NCI-H526 (cell line): ENCODE data around the gene GNAI1.

ENCODE experiments used
- DNase-seq, 2 experiments: peaks; one replicate each; lab custom pipeline; 2025; lab: John Stamatoyannopoulos, UW

Gene GNAI1

GRCh38 chr7:80159802-80160201 is 25.2 kb downstream of the GNAI1 start:
- DNase-seq, result no peak

- no peak for DNase-seq
These were observed 26.8 kb downstream of the GNAI1 start for GRCh38 chr7:80161466-80161865.

GRCh38 chr7:80165177-80165576 is 30.5 kb downstream of the GNAI1 start:
- DNase-seq, result no peak

GRCh38 chr7:80170445-80170844 is 35.8 kb downstream of the GNAI1 start:
- no peak for DNase-seq

- DNase-seq, result no peak
These were observed 37.8 kb downstream of the GNAI1 start for GRCh38 chr7:80172387-80172786.

GRCh38 chr7:80175744-80176143 is 41.1 kb downstream of the GNAI1 start:
- DNase-seq, result no peak

GRCh38 chr7:80181411-80181810 is 46.8 kb downstream of the GNAI1 start:
- DNase-seq, result no peak

GRCh38 chr7:80182630-80183276 is 48.1 kb downstream of the GNAI1 start:
- no peak for DNase-seq

- DNase-seq, result no peak
These were observed 48.7 kb downstream of the GNAI1 start for GRCh38 chr7:80183351-80183750.

GRCh38 chr7:80183900-80184685 is 49.5 kb downstream of the GNAI1 start:
- no peak for DNase-seq

GRCh38 chr7:80184693-80185092 is 50.1 kb downstream of the GNAI1 start:
- DNase-seq, result no peak

- no peak for DNase-seq
These were observed 50.9 kb downstream of the GNAI1 start for GRCh38 chr7:80185571-80185970.

- DNase-seq, result no peak
These were observed 52.1 kb downstream of the GNAI1 start for GRCh38 chr7:80186721-80187120.

- DNase-seq, result no peak
These were observed 52.6 kb downstream of the GNAI1 start for GRCh38 chr7:80187279-80187678.

- no peak for DNase-seq
These were observed 53.1 kb downstream of the GNAI1 start for GRCh38 chr7:80187727-80188126.

- no peak for DNase-seq
These were observed 55.0 kb downstream of the GNAI1 start for GRCh38 chr7:80189638-80190037.

- no peak for DNase-seq
These were observed 63.0 kb downstream of the GNAI1 start for GRCh38 chr7:80197627-80198026.

GRCh38 chr7:80199051-80199450 is 64.4 kb downstream of the GNAI1 start:
- DNase-seq, result no peak

GRCh38 chr7:80204454-80204853 is 69.8 kb downstream of the GNAI1 start:
- no peak for DNase-seq

GRCh38 chr7:80204919-80205318 is 70.3 kb downstream of the GNAI1 start:
- no peak for DNase-seq

GRCh38 chr7:80206763-80207162 is 72.1 kb downstream of the GNAI1 start:
- no peak for DNase-seq

- no peak for DNase-seq
These were observed 72.9 kb downstream of the GNAI1 start for GRCh38 chr7:80207501-80207900.

GRCh38 chr7:80208700-80209099 is 74.1 kb downstream of the GNAI1 start:
- DNase-seq, result no peak

- DNase-seq, result peak; percentile 60 to 61
These were observed 75.8 kb downstream of the GNAI1 start for GRCh38 chr7:80210400-80210799.
